HepG2 (cell line): ENCODE results near the gene ABHD12. TPM values are rescaled to one million over a fixed set of nuclear protein-coding genes. Genes with fewer than 3 reads are reported as not detected.

ENCODE experiments used
- ATAC-seq: fragments of 200-7000 bp; cut with Tn5 transposase; 3 replicates; pipeline ENCODE4 v1.9.1; 2020; ENCODE audit warnings: mild to moderate bottlenecking, moderate library complexity
- BruUV-seq: library from RNA; stranded (reverse); fragments of 400-500 nt; replicated peaks from 2 replicates; lab custom pipeline; 2021; lab: Mats Ljungman, UMichigan
- CTCF ChIA-PET: fragments of 300-600 bp; formaldehyde crosslinking; extraction: SDS; loops from one replicate; lab custom pipeline; 2021; ENCODE audit warnings: low total read pairs, inconsistent platforms, low intra/inter-chr PET ratio; lab: Yijun Ruan, JAX
- POLR2A ChIA-PET: fragments of 350-600 bp; sonication (Branson Sonifier 250); formaldehyde crosslinking; loops from one replicate; lab custom pipeline; 2020; ENCODE audit warnings: antibody characterized with exemption, inconsistent platforms; lab: Yijun Ruan, JAX
- DNase-seq: peaks from one replicate; pipeline ENCODE4 v3.0.0-alpha.2; 2015; ENCODE audit warnings: low spot score
- FAIRE-seq: peaks from 3 replicates; lab custom pipeline; 2011; peaks lifted over from hg19 to GRCh38; lab: Jason Lieb, UNC
- H2AFZ ChIP-seq: one replicate; pipeline ENCODE4 v1.6.1; 2011; ENCODE audit warnings: low read length, inconsistent platforms
- H3K27ac ChIP-seq: fragments of 300-600 bp; 3 replicates; pipeline ENCODE4 v1.8.0; 2011; ENCODE audit warnings: mixed run types, mild to moderate bottlenecking, mixed read lengths, low read length, inconsistent platforms; ENCODE audit not compliant: insufficient read depth; ENCODE audit errors: extremely low read length
- H3K27me3 ChIP-seq, 2 experiments: fragments of 200-600 bp in 1 of 2; 2 replicates in 1 of 2; 3 replicates in 1 of 2; pipeline versions ENCODE4 v1.6.0 to v1.8.0; 2011; ENCODE audit warnings: low read length in 2 of 2, mild to moderate bottlenecking in 2 of 2, moderate library complexity in 2 of 2, inconsistent platforms in 1 of 2; ENCODE audit not compliant: insufficient read depth in 2 of 2, control insufficient read depth in 1 of 2
- H3K36me3 ChIP-seq, 2 experiments: fragments of 200-600 bp in 1 of 2; replicated peaks in 1 of 2; 2 replicates in 1 of 2; 3 replicates in 1 of 2; pipeline versions ENCODE4 v1.5.1 to v1.8.0; 2011; ENCODE audit warnings: low read length in 2 of 2, inconsistent platforms in 1 of 2; ENCODE audit not compliant: insufficient read depth in 2 of 2, control insufficient read depth in 1 of 2
- H3K4me1 ChIP-seq: 2 replicates; pipeline ENCODE4 v1.5.1; 2012; ENCODE audit warnings: low read length, inconsistent platforms; ENCODE audit not compliant: insufficient read depth
- H3K4me2 ChIP-seq: 2 replicates; pipeline ENCODE4 v1.6.0; 2011; ENCODE audit warnings: low read depth, low read length, inconsistent platforms
- H3K4me3 ChIP-seq, 3 experiments: fragments of 200-600 bp in 1 of 3; sonication (generic), shearing (Covaris generic) in 1 of 3; replicated peaks in 1 of 3; 2 replicates each; pipeline ENCODE4 v1.5.1; 2011 to 2016; ENCODE audit warnings: low read length in 3 of 3, inconsistent platforms in 2 of 3, low read depth in 2 of 3, mild to moderate bottlenecking in 2 of 3, control low read depth in 1 of 3, mixed read lengths in 1 of 3; ENCODE audit not compliant: insufficient read depth in 1 of 3
- H3K79me2 ChIP-seq: one replicate; pipeline ENCODE4 v1.6.1; 2011; ENCODE audit warnings: low read length, inconsistent platforms; ENCODE audit not compliant: insufficient read depth
- H3K9ac ChIP-seq: 2 replicates; pipeline ENCODE4 v1.6.0; 2011; ENCODE audit warnings: mild to moderate bottlenecking, low read depth, low read length, inconsistent platforms; ENCODE audit not compliant: insufficient read depth
- H3K9me3 ChIP-seq: 2 replicates; pipeline ENCODE4 v1.5.1; 2012; ENCODE audit warnings: mild to moderate bottlenecking, low read length
- H4K20me1 ChIP-seq: 2 replicates; pipeline ENCODE4 v1.6.0; 2011; ENCODE audit warnings: inconsistent platforms, mild to moderate bottlenecking, low read length, moderate library complexity; ENCODE audit not compliant: insufficient read depth
- AGO2 ChIP-seq: fragments of 200-400 bp; formaldehyde crosslinking; optimal IDR thresholded peaks from 2 replicates; pipeline ENCODE3; 2017; ENCODE audit warnings: mild to moderate bottlenecking, low read depth, low read length, moderate library complexity
- DZIP1 ChIP-seq: sonication (generic); formaldehyde crosslinking; IDR thresholded peaks from 2 replicates; pipeline ENCODE4 v1.5.0; 2020; ENCODE audit warnings: mild to moderate bottlenecking, missing genetic modification reagents
- RBM22 ChIP-seq: fragments of 200-400 bp; formaldehyde crosslinking; optimal IDR thresholded peaks from 2 replicates; pipeline ENCODE3; 2017; ENCODE audit warnings: mild to moderate bottlenecking, low read length, moderate library complexity
- ZNF230 ChIP-seq: sonication (generic); formaldehyde crosslinking; IDR thresholded peaks from 2 replicates; pipeline ENCODE4 v1.4.0; 2020; ENCODE audit warnings: mild to moderate bottlenecking, missing genetic modification reagents
- WGBS: methylation state at CpG from one replicate; pipeline ENCODE4 v1.1.6; 2017; ENCODE audit warnings: low lambda C conversion rate; 5-methylcytosine and 5-hydroxymethylcytosine counted together
- in situ Hi-C: cut with HindIII; loops from 2 replicates; pipeline ENCODE4 v1.10.0; 2017; ENCODE audit warnings: low pct_unique_long_range_greater_than_20kb; ENCODE audit not compliant: extremely low pct_ligation_motif_present
- intact Hi-C: fragments of 100-400 bp; cut with micrococcal nuclease; formaldehyde crosslinking; loops from one replicate; pipeline ENCODE4 v1.10.0; 2022; ENCODE audit not compliant: unreplicated experiment
- polyA plus RNA-seq, 8 experiments: library from polyadenylated mRNA; depleted of rRNA in 3 of 8; stranded (reverse) in 7 of 8; unstranded in 1 of 8; fragments of >200 nt; fragmentation: Illumina TruSeq in 4 of 8; extraction: Trizol in 4 of 8; gene quantifications; 2 replicates each; pipeline versions ENCODE4 v1.2.1 to v1.2.3, GENCODE V29; 2011 to 2016; ENCODE audit warnings: low read depth in 4 of 8, missing spikeins in 1 of 8, mixed read lengths in 1 of 8; ENCODE audit not compliant: insufficient read depth in 1 of 8
- total RNA-seq, 5 experiments: library from RNA; depleted of rRNA; stranded (reverse); fragments of >200 nt; fragmentation: Illumina TruSeq; extraction: Trizol; gene quantifications; 2 replicates each; pipeline ENCODE4 v1.2.3, GENCODE V29; 2016; ENCODE audit warnings: low read depth in 1 of 5

The ABHD12 gene
- total and polyA plus RNA-seq, 2 of the 13 experiments (the other 11 are each of a cell fraction or from before 2014, with no cell fraction given) = 23.5 to 72.1 TPM

GRCh38 chr20:25282034-25282781 lies 108.4 kb downstream of the ABHD12 start:
- intact Hi-C loops = no loop called here
- no peaks in the 10 kb centered on the region for H3K4me1 ChIP-seq
- H3K9ac ChIP-seq = no peak overlapping the region

More at GRCh38 chr20:25282034-25282781, 108.4 kb downstream of the ABHD12 start:
- Histone ChIP-seq H2AFZ (no peak overlapping the region), H3K27me3 (no peaks in the 10 kb centered on the region), H4K20me1 (no peaks in the 10 kb centered on the region), H3K9me3 (no peaks in the 10 kb centered on the region), H3K36me3 (peaks cover 67 to 94% of the 10 kb centered on the region in 2 experiments), H3K27ac (no peak overlapping the region), H3K4me2 (no peak overlapping the region), H3K79me2 (no peaks in the 10 kb centered on the region), H3K4me3 (no peak overlapping the region)
- ChIA-PET CTCF (no interaction called here), POLR2A (no interaction called here)
- DNase-seq (no peak), FAIRE-seq (no peak), ATAC-seq (no peak)
- TF ChIP-seq DZIP1 (0 out of 2 replicates have a peak, but pooled peaks have one; percentile 20), ZNF230 (CRISPR knock-in tag) (no peak), RBM22 (peak; percentile 57), AGO2 (peak; percentile 86)
- WGBS = 91% methylated on average over 17 of the region's 22 CpGs
- in situ Hi-C loops = no loop called here
- no TSS peak for BruUV-seq
